ENCODE data around the gene DIO3.

DNA sequence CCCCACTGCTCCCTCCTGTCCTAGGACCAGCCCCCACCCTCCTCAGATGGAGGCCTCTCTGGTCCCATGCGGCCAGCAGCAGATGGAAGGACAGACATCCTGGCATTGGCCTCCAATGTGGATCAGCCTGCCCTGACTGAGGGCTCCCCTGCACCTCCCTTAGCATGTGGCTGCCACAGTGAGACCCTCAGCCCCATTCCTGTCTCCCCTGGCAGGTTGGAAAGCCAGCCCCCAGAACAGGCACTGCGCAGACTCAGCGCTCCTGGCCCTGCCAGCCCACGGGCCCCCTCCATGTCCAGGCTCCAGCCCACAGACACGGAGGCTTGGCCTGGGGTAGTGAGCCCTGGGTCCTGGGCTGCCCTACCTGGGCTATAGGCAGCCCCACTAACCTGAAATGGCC, 47.2 kb upstream of the DIO3 start:
- TF ChIP-seq, protein P1, sequence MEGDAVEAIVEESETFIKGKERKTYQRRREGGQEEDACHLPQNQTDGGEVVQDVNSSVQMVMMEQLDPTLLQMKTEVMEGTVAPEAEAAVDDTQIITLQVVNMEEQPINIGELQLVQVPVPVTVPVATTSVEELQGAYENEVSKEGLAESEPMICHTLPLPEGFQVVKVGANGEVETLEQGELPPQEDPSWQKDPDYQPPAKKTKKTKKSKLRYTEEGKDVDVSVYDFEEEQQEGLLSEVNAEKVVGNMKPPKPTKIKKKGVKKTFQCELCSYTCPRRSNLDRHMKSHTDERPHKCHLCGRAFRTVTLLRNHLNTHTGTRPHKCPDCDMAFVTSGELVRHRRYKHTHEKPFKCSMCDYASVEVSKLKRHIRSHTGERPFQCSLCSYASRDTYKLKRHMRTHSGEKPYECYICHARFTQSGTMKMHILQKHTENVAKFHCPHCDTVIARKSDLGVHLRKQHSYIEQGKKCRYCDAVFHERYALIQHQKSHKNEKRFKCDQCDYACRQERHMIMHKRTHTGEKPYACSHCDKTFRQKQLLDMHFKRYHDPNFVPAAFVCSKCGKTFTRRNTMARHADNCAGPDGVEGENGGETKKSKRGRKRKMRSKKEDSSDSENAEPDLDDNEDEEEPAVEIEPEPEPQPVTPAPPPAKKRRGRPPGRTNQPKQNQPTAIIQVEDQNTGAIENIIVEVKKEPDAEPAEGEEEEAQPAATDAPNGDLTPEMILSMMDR (IDR thresholded peaks at IDR 0.05; ENCODE audit: borderline replicate concordance, extremely low read depth, low read length, poor library complexity, severe bottlenecking), result no peak
- no peak for TF ChIP-seq EZH2 (IDR thresholded peaks at IDR 0.05; ENCODE audit: borderline replicate concordance, low read depth, low read length, severe bottlenecking)

All from DND-41 (cell line).